NCI-H446 (cell line): ENCODE measurements around the gene SDK2.

Experiments used
- DNase-seq, 2 experiments: peaks; one replicate each; lab custom pipeline; 2025; lab: John Stamatoyannopoulos, UW

Gene SDK2

GRCh38 chr17:73586921-73587602 is 57.2 kb downstream of the SDK2 start:
- DNase-seq, result no peak

GRCh38 chr17:73586275-73586832 is 57.9 kb downstream of the SDK2 start:
- no peak for DNase-seq

- no peak for DNase-seq
These were observed 58.7 kb downstream of the SDK2 start for GRCh38 chr17:73585583-73585982.

GRCh38 chr17:73584987-73585386 is 59.3 kb downstream of the SDK2 start:
- no peak for DNase-seq

GRCh38 chr17:73584049-73584448 is 60.2 kb downstream of the SDK2 start:
- no peak for DNase-seq

- DNase-seq, result no peak
These were observed 61.4 kb downstream of the SDK2 start for GRCh38 chr17:73582821-73583220.

- no peak for DNase-seq
These were observed 61.9 kb downstream of the SDK2 start for GRCh38 chr17:73582359-73582758.

GRCh38 chr17:73581379-73581778 is 62.9 kb downstream of the SDK2 start:
- no peak for DNase-seq

GRCh38 chr17:73580073-73580710 is 64.1 kb downstream of the SDK2 start:
- DNase-seq, result no peak

- DNase-seq, result no peak
These were observed 67.6 kb downstream of the SDK2 start for GRCh38 chr17:73576556-73577098.

- no peak for DNase-seq
These were observed 68.6 kb downstream of the SDK2 start for GRCh38 chr17:73575470-73576221.

- no peak for DNase-seq
These were observed 72.6 kb downstream of the SDK2 start for GRCh38 chr17:73571511-73572130.

GRCh38 chr17:73569762-73570319 is 74.4 kb downstream of the SDK2 start:
- no peak for DNase-seq

GRCh38 chr17:73568934-73569333 is 75.3 kb downstream of the SDK2 start:
- no peak for DNase-seq

- DNase-seq, result no peak
These were observed 77.1 kb downstream of the SDK2 start for GRCh38 chr17:73566905-73567782.

- DNase-seq, result no peak
These were observed 79.4 kb downstream of the SDK2 start for GRCh38 chr17:73564843-73565242.

- DNase-seq, result no peak
These were observed 81.3 kb downstream of the SDK2 start for GRCh38 chr17:73562896-73563295.

- DNase-seq, result no peak
These were observed 83.1 kb downstream of the SDK2 start for GRCh38 chr17:73561111-73561510.

GRCh38 chr17:73560661-73561060 is 83.6 kb downstream of the SDK2 start:
- no peak for DNase-seq

- DNase-seq, result no peak
These were observed 84.7 kb downstream of the SDK2 start for GRCh38 chr17:73559532-73559931.
